Mesenteric fat pad (tissue), 1 donor: ENCODE measurements around the gene SSTR1. TPM values are rescaled to one million over a fixed set of nuclear protein-coding genes. Genes with fewer than 3 reads are reported as not detected.
A peak's percentile ranks its signal among the peaks of the same experiment; 100 is the strongest.

Experiments
- DNase-seq: peaks from one replicate; pipeline ENCODE4 v3.0.0-alpha.2; 2020; ENCODE audit warnings: low spot score
- total RNA-seq: library from RNA; stranded (reverse); fragmentation: NEBNext Ultra II Directional; extraction: Animal tissue kit (Norgen Biotek cat#: 25700); gene quantifications from one replicate; pipeline ENCODE4 v1.2.1, GENCODE V29; 2021
- donor health status: DM: yes; HTN: yes; CAD: no.

Gene SSTR1
- total RNA-seq, 1 donor from 2014 or later = 0.29 TPM

GRCh38 chr14:38233218-38233617 is 25.5 kb downstream of the SSTR1 start:
- DNase-seq = no peak

- no peak for DNase-seq
Observed at GRCh38 chr14:38238332-38238731, 30.6 kb downstream of the SSTR1 start.

GRCh38 chr14:38238878-38239277 is 31.2 kb downstream of the SSTR1 start:
- no peak for DNase-seq

GRCh38 chr14:38243696-38244240 is 36.1 kb downstream of the SSTR1 start:
- no peak for DNase-seq

GRCh38 chr14:38248321-38249028 is 40.8 kb downstream of the SSTR1 start:
- no peak for DNase-seq

GRCh38 chr14:38250331-38250730 is 42.6 kb downstream of the SSTR1 start:
- DNase-seq = no peak

- DNase-seq = no peak
Observed at GRCh38 chr14:38252066-38252710, 44.5 kb downstream of the SSTR1 start.

DNA sequence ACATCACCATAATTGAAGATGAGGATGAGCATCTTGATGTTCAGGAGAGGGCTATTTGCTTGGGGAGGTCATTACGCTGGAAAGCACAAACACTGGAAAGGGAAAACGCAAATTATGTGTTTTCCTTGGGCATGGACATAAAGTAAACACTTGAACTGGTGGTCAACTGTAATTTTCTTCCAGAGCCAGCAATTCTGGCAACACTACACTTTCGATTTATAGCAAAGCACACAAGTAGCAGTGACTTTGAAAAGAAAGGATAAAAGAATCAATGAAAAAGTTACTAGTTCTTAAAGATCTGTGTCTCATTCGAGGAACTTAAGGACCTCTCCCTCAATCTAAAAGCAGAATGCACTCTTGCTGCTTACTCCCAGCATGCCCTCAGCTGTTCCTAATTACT is 46.0 kb downstream of the SSTR1 start:
- DNase-seq = no peak

GRCh38 chr14:38254571-38255407 is 47.1 kb downstream of the SSTR1 start:
- DNase-seq = no peak

GRCh38 chr14:38255408-38255672 is 47.6 kb downstream of the SSTR1 start:
- no peak for DNase-seq

DNA sequence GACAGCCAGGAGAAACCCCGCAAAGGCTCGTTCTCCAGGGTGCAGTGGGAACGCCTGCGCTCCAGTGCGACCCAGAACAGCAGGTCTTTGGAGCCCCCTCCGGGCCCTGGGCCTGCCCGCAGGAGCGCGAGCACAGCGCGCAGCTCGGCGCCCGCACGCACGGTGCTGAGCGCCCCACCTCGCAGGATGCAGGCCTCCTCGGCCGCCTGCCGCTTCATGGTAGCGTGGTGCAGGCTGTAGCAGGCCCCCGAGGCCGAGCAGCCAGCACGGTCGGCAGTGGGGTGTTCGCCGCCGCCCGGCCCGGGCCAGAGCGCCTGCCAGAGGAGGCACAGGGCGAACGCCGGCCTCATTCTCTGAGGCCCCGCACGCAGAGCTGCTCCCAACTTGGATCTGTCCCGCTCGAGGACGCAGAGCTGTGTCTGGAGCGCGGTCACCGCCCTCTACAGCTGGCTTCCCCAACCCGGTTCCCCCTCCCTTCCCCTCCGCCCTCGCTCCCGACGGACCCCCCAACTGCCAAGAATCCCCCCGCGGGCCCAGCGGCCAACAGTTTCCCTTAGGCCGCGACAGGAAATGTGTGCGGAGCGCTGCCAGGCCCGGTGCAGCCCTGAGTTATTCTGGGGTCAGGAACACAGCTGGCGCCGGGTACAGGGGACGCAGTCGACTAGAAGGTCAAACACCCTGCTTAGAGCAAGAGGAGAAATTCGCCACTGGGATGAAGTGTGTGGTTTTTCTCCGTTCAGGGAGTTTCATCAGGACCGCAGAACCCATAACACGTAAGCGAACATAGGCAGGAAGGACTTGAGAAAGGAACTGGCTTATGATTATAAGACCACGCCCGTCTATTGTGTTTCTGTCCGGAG is 48.2 kb downstream of the SSTR1 start, which contains the start of gene CLEC14A:
Gene CLEC14A (minus strand): TSS at position 421 of the 860 bp plus-strand sequence. CDS start 71 bp downstream, at position 350.
- DNase-seq = peak; percentile 90

DNA sequence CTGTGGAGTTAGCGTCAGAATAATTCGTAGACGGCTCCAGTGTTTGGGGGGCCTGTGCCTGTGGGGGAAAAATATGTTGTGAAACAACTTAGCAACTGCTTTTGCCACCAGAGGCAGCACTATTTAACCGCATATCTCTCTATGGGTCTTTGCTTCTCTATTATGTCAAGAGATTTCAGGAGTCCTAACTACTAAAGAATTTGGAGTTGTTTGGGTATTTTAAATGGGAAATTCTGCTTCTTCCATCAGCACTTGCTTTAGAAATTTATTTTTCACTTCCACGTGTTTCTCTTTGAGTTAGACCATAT is 48.8 kb downstream of the SSTR1 start:
- no peak for DNase-seq

GRCh38 chr14:38257507-38257906 is 49.8 kb downstream of the SSTR1 start:
- no peak for DNase-seq

DNA sequence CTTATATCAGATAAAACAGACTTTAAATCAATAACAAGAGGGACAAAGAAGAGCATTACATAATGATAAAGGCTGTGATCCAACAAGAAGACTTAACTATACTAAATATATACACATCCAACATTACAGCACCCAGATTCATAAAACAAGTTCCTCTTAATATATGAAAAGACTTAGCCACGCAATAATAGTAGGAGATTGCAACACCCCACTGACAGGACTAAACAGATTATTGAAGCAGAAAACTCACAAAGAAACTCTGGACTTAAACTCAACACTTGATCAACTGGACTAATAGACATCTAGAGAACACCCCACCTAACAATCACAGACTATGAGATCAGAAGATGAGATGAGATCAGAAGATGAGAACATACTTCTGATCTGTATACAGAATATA is 53.9 kb downstream of the SSTR1 start:
- no peak for DNase-seq

Other genes with a start within 250 kb of the SSTR1 start
- 35.6 TPM for gene CLEC14A, start 48.2 kb downstream of the SSTR1 start, total RNA-seq